SIG-M5 (cell line): ENCODE results near the gene FKBP15.

ENCODE experiments used
- DNase-seq: peaks from one replicate; lab custom pipeline; 2025; lab: John Stamatoyannopoulos, UW

FKBP15 gene

GRCh38 chr9:113183956-113184488 is 37.1 kb downstream of the FKBP15 start:
- no peak for DNase-seq

GRCh38 chr9:113181165-113181564 is 39.9 kb downstream of the FKBP15 start:
- DNase-seq, result no peak

GRCh38 chr9:113179839-113180238 is 41.2 kb downstream of the FKBP15 start:
- DNase-seq, result no peak

DNA sequence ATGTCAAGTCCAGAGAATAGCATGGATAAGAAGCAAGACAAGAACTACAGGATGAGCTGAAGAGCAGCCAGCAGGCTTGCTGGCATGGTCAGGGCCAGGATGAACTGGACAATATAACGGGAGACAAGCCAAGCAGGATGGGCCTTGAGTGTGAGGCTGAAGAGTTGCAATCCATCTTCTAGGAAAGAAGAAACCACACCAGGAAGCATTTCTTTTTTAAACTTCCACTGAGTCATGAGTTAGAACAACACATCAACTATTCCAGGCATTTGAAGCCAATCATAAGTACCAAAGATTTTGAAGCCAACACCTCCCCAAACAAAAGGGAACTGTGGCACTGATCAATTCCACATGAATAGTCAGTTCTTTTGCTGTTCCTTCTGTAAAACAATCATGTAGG is 43.0 kb downstream of the FKBP15 start:
- no peak for DNase-seq

DNA sequence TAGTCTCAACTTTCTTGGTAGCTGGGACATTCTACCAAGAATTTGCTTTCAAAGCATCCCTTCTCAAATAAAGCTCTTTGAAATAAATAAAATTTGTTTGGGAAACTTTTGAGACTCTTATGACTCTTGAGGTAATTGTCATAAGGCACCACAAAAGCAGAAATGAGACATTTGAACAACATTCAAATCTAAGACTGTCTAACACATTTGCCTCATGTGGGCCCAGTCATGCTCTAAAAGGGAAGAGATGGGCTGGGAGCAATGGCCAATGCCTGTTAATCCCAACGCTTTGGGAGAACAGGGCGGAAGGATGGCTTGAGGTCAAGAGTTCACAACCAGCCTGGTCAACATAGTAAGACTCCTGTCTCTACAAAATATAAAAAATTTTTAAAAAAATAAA is 43.8 kb downstream of the FKBP15 start:
- DNase-seq, result no peak

GRCh38 chr9:113176803-113177202 is 44.3 kb downstream of the FKBP15 start:
- no peak for DNase-seq

- no peak for DNase-seq
Observed at GRCh38 chr9:113173341-113173740, 47.7 kb downstream of the FKBP15 start.

GRCh38 chr9:113168809-113169208 is 52.3 kb downstream of the FKBP15 start:
- DNase-seq, result no peak

GRCh38 chr9:113166039-113166438 is 55.0 kb downstream of the FKBP15 start:
- no peak for DNase-seq

DNA sequence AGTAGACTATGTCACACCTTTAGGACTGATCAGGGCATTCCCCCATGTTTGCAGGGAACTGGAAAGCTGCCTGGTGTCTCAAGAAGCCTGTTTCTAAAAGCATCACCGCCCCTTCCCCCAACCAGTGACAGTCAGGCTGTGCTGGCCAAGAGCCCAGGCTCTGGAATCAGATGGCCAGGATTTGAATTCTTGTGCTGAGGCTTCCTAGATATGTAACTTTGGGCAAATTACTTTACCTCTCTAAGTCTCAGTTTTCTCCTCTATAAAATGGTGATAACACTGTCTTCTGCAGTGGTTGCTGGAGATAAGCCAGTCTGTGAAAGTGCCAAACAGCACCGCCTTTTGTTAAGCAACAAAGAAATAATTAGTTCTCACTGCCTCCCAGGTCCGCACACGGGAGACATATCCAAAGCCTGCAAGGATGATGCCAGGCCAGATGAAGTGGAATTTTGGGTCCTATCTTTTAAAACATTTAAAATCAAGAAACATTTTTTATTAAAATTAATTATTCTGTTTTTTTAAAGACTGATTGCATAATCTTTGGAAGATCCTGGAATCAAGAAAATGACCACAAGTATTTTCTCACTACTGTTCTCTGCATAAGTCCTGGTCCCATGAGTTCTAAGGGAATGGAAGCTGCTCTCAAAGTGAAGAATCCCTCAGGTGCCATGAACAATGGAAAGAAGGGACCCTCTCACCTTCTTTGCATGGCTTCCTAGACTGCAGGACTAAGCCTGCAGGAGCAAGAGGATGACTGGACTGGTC is 56.4 kb downstream of the FKBP15 start:
- DNase-seq, result no peak

- no peak for DNase-seq
Observed at GRCh38 chr9:113163001-113163400, 58.1 kb downstream of the FKBP15 start.

DNA sequence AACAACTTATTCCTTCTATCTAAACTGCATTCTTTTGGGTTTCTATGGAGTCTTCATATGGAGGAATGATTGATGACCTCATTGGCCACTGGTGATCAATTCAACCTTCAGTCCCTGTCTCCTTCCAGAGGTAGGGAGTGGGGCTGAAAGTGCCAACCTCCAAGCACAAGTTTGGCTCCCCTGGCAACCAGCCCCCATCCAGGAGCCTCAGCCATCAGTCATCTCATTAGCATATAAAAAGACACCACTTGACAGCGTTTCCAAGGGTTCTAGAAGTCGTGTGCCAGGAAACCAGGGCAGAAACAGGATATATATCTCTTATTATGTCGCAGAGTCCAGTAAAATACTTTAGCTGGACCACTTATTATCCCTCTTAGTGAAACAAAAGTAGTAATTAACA is 60.5 kb downstream of the FKBP15 start:
- DNase-seq, result no peak

GRCh38 chr9:113158446-113158845 is 62.6 kb downstream of the FKBP15 start:
- DNase-seq, result no peak

DNA sequence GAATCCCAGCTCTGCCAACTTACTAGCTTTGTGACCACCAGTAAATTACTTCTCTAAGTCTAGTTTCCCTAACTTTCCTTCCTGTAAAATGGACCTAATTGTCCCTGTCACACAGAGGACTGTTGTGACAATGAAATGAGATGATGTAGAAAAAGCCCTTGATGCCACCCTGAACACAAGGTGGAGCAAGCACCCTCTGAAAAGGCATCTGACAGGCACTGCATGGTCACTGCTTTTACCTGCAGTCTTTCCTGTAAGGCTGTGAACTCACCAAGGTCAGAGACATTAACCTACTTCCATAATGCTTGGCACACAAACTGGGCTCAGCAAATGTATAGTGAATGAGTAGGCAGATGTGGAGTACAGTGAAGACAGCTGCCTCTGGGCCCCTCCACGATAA is 64.2 kb downstream of the FKBP15 start:
- no peak for DNase-seq

- DNase-seq, result peak; percentile 7
Observed at GRCh38 chr9:113155911-113156588, 65.0 kb downstream of the FKBP15 start.

DNA sequence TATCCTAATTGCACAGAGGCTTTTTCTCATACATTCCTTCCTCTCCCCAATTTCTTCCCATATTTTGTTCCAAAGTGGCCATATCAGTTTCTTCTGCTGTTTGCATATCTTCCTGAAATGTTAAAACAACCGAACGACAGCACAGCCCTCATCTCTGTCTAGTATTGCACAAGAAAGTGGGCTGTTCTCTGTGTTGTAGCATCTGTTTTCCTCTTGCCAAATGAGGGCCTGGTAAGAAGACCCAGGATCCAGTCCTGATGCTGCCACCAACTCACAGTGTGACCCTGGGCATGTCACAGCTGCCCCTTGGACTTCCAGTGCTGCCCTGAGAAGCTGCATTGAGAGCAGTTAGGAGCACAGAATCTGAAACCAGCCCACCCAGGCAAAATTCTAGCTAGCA is 66.1 kb downstream of the FKBP15 start:
- DNase-seq, result no peak

DNA sequence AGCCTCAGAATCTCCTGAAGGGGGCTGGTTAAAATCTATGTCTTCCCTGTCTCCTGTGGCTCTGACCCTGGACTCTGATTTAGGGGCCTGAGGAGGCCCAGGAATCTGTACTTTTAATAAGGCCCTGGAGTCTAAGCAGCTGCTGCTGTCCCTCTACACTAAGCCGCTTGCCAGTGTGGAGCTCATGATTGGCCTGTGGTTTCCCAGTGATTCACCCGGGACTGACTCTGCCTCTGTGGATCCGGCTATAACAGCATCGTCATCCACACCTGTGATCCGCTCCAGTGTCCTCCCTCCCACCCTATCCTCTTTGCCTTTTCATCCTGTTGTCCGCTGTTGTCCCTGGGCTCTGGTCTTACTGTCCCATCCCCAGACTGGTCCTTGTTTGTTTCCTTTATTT is 66.6 kb downstream of the FKBP15 start:
- DNase-seq, result no peak

GRCh38 chr9:113153599-113153998 is 67.5 kb downstream of the FKBP15 start:
- DNase-seq, result no peak

- DNase-seq, result no peak
Observed at GRCh38 chr9:113152699-113153098, 68.4 kb downstream of the FKBP15 start.

DNA sequence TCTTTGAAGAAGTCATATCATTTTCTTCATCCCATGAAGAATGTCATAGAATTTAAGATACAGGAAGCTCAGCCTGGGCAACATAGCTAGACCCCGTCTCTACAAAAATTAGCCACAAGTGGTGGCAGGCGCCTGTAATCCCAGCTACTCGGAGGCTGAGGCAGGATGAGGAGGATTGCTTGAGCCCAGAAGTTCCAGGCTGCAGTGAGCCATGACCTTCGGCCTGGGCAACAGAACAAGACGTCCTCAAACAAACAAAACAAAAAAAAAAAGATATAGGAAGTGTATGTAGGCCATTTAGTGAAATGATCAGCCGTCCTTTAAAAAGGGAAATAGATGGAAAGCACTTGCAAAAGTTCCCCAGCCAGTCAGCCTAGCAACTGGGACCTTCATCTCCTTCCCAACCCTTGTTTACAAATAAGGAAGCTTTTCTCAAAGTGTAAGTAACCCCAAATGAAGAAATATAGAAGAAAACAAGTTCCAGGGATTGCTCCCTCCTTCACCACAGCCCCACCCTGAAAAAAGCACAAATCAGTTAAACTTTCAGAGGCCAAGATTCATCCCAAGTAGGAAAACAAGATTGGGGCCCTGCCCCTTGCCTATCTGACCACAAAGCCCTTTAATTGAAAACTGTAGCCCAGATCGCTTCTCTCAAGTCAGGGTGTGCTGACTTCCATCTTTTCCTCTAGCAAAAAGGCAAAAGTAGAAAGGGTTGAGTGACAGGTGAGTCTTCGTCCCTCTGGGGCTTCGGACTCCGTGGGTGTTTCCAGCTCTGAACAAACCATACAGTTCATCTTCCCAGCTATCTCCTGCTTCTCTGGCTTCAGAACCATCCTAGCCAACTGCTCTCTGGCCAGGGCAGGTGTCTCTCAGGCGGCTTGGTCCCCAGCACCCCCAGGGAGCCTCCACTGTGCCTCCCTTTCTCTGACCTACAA is 69.1 kb downstream of the FKBP15 start:
- DNase-seq, result no peak

- no peak for DNase-seq
Observed at GRCh38 chr9:113150670-113151611, 70.1 kb downstream of the FKBP15 start, which contains the start of gene SLC31A2. Gene SLC31A2, plus strand, starts transcription at chr9:113151007. Its CDS starts 68 bp downstream, at chr9:113151075.
